ENCODE data around the gene MED27.
"Not testable (repeated sequence)": the region's sequence is repeated elsewhere in the genome, so short reads cannot be mapped to it uniquely, and the experiment has no call there.

MED27 gene

DNA sequence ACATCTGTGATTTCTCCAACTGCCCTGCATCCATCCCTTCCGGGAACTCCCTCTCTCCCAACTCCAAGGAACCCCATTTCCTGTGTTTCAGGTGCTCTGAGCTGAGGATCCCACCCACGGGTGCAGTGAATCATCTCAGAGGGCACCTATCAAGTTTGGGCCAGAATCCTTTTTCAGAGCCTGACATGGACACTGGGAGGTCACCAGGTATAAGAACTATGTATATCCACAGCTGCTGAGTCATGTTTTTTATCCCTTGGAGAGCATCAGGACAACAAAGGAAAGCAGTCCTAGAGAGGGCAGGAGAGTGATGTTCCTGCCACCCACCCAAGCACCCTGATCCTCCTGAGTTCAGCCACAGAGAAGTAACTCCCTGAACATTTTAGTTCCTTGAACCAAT, 3.8 kb downstream of the MED27 start:
- DNase-seq = no peak

DNA sequence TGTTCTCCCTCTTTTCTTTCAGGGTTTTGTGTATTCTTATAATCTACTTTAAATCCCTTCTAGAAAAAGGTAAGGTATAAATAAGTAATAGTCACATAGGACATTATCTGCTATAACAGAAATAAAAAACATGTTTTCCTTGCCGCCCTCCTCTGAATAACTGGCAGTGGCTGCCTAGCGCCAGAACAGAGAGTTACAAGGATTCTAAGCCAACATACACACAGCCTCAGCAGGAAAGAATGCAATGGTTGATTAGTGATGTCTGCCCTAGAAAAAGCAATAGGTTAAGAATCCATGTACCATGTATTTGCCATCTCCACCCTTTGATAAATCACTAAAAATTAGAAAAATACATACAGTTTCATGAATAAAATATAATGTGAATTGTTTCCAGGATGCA, 4.9 kb downstream of the MED27 start:
- DNase-seq = no peak

GRCh38 chr9:132071847-132072507, 7.7 kb downstream of the MED27 start:
- no peak for DNase-seq

- peak; percentile 38 for DNase-seq
These were observed 10.4 kb downstream of the MED27 start for GRCh38 chr9:132069046-132069898.

DNA sequence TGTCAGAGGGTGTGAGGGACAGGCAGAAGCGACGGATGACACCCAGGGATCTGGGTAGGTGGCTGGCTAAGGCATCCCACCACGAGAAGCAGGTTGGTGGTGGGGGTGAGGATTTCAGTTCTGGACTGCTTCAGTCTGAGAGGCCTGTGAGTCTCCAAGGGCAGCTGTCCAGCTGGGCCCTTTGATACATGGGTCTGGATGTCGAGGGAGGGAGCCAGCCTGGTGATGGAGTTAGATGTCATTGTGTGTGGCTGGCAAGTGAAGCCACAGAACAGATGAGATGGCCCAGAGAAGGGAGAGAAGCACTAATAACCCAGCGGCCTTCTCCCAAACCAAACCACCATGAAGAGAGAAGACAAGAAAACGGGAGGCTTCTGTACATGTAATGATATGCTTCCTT, 11.1 kb downstream of the MED27 start:
- peak; percentile 51 for DNase-seq

GRCh38 chr9:132066511-132066910, 13.2 kb downstream of the MED27 start:
- no peak for DNase-seq

- no peak for DNase-seq
These were observed 13.6 kb downstream of the MED27 start for GRCh38 chr9:132066057-132066456.

- no peak for DNase-seq
These were observed 16.4 kb downstream of the MED27 start for GRCh38 chr9:132063281-132063680.

- no peak for DNase-seq
These were observed 16.9 kb downstream of the MED27 start for GRCh38 chr9:132062806-132063205.

DNA sequence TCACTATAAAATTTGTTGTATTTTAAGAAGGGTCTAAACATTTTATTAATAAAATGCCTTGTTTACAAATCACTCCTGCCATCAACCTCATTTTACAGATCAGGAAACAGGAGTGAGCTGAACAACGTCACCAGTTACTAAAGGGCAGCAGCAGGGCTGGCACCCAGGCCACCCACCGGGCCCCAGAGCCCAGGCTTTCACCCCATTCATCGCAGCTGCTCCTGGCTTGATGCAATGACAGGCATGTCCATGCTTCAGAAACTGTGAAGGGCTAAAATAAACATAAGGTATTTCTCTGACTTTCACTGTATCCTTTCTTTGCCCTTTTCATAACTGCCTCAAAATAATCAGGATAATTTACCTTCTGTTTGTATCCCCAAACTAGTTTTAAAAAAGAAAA, 18.1 kb downstream of the MED27 start:
- DNase-seq = no peak

GRCh38 chr9:132059361-132059760, 20.3 kb downstream of the MED27 start:
- no peak for DNase-seq

DNA sequence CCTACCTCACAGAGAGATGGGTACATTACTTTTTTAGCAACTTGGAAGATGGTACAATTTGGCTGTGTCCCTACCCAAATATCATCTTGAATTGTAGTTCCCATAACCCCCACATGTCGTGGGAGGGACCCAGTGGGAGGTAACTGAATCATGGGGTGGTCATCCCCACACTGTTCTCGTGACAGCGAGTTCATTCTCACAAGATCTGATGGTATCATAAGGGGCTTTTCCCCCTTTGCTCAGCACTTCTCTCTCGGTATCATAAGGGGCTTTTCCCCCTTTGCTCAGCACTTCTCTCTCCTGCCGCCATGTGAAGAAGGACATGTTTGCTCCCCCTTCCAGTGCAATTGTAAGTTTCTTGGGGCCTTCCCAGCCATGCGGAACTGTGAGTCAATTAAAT, 21.4 kb downstream of the MED27 start:
- DNase-seq = not testable (repeated sequence)

DNA sequence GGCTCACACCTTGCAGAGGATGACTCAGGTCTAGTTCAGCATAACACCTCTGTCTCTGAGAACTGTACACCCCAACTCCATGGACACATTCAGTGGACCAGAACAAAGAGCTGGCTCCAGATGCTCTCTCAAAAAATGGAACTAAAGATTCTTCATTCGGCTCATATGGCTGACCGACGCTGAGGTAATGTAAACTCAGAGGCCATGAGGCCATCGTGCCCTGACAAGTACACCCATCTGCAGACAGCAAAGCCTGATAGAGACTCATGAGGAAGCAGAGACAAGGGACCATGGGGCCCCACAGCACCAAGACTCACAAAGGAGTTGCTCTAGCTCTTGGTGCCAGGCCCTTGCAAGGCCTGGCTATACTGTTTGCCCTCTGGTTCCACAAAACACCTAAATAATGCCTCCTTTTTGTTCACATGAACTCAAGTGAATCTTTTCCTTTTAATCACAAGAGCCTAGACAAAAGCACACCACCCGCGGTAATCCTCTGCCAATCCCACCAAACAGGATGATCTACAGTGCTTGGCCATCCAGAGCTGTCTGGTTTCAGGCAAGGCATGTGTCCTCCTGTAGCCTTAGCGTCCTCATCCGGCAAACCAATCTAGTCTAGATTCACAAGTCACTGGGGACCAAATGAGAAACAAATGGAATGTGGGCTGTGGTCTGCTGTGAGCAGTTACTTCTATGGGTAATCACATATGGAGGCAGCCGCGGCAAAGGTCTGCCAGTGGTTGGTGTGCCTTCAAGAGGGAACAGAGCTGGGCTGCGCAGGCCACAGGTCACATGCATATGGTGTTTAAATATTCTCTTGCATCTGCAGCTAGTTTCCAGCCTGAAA, 22.7 kb downstream of the MED27 start:
- DNase-seq = no peak

DNA sequence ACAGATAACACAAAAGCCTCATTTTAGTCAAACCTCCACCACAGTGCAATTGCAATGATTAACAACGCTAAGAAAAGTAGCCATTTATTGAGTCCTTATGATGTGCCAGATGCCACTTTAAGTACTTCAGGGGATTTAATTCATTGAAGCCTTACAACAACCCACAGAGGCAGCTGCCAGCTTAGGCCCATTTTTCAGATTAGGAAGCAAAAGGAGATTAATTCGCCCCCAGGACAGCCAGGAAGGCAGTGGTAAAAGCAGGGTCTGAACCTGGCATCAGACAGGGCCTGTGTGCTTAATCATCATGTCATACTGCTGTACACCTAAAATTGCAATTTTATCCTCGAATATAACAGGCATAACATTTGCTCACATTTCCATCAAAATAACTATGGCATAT, 23.9 kb downstream of the MED27 start:
- no peak for DNase-seq

DNA sequence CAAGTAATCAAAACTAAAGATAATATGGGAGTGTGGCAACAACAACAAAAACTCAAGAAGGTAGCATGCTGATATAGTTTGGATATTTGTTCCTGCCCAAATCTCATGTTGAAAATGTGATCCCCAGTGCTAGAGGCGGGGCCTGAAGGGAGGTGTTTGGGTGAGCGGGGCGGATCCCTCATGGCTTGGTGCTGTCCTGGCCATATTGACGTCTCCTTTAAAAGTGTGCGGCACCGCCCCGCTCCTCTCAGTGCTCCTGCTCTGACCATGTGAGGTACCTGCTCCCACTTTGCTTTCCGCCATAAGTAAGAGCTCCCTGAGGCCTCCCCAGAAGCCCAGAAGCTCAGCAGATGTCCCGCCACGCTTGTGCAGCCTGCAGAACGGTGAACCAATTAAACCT, 25.6 kb downstream of the MED27 start:
- DNase-seq = no peak

- DNase-seq = no peak
These were observed 29.8 kb downstream of the MED27 start for GRCh38 chr9:132049900-132050299.

- DNase-seq = no peak
These were observed 30.3 kb downstream of the MED27 start for GRCh38 chr9:132049323-132049882.

DNA sequence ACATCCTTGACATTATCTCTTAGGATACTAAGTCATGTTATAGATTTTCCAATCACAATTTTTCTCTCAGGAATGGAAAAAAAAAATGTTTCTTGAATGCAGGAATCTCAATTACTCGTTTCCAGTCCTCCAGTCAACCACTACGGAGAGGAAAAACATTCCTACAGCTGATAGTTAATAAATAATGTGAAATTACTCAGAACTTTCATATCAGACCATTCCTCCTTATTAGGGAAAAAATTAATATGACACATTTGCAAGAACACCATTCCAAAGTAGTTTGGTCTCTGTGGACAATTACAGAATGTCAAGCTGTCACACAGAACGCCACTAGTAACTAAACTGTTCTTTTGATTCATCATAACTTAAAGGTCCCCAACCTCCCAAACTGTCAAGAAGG, 31.5 kb downstream of the MED27 start:
- DNase-seq = no peak

GRCh38 chr9:132046456-132046855, 33.2 kb downstream of the MED27 start:
- DNase-seq = no peak

GRCh38 chr9:132044176-132044875, 35.3 kb downstream of the MED27 start:
- no peak for DNase-seq

GRCh38 chr9:132043708-132044107, 36.0 kb downstream of the MED27 start:
- no peak for DNase-seq

DNA sequence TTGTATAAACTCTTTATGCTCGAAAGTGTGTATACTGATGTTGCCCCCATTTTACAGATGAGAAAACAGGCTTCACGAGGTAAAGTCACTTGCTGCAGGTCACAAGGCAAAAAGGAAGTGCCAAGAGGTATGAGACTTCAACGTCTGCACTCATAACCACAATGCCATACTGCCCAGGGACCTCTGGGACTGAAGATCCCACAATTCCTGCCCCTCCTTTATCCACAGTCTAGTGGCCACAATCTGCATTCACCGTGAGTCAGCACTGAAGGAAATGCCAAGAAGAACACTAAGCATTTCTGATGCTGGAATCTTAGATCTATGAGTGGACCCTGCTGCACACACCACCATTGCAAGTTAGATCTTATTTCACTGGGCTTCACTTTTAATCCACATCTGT, 37.3 kb downstream of the MED27 start:
- no peak for DNase-seq

DNA sequence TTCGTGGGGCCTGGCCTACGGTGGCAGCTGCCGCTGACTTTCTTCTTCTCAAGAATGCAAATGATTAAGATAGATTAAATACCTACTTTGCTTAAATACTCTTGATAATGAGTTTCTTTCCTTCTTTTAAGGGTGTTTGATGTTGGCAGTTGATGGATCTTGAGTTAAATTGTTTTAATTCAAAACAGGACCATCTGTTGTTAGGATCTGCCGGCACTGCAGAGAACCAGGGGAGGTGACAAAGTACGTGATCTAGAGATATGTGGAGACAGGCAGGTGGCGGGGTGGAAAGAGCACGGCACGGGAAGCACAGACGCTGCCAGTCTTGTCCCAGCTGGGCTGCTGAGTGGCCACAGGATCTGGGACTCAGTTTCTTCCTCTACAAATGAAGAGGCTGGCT, 37.9 kb downstream of the MED27 start:
- DNase-seq = no peak

Measured in femur (tissue), 1 donor.